GM21737 (cell line): ENCODE measurements around the gene R3HDM2.
A peak's percentile ranks its signal among the peaks of the same experiment; 100 is the strongest.
"Not testable (repeated sequence)": the region's sequence is repeated elsewhere in the genome, so short reads cannot be mapped to it uniquely, and the experiment has no call there.

Experiments
- ATAC-seq: cut with Tn5 transposase; IDR thresholded peaks from one replicate; pipeline ENCODE4 v1.9.1; 2021; ENCODE audit warnings: mild to moderate bottlenecking, moderate library complexity; ENCODE audit not compliant: unreplicated experiment

R3HDM2 gene

DNA sequence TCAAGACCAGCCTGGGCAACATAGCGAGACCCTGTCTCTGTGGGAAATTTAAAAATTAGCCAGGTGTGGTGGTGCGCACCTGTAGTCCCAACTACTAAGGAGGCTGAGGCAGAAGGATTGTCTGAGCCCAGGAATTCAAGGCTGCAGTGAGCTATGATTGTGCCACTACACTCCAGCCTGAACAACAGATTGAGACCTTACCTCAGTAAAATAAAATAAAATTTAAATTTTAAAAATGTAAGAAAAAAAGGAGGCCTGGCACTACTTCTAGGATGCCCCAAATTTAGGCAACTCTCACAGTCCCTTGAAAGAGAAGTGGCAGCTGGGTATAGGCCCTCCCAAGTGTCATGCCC is 23.3 kb upstream of the R3HDM2 start:
- no peak for ATAC-seq

DNA sequence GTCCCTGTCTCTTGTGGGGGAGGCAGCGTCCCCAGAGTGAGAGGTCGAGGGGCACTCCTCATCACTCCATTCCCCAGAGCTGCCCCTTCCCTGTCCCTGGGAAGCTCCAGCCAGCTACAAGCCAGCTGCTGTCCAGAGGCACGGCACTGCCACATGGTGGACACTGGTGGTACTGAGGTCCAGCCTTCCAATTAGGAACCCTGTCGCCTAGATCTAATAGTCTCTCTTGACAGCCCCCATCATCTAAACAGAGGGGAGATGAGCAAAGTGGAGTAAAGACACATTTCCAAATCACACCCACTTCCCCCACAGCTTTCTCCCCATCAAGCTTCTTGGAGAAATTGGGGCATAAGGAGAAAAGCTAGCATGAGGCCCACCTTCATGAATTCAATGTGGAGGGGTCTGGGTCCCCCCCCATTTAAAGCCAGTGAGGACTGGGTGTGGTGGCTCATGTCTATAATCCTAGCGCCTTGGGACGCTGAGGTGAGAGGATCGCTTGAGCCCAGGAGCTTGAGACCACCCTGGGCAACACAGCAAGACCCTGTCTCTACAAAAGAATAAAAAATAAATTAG is 22.2 kb upstream of the R3HDM2 start:
- no peak for ATAC-seq

DNA sequence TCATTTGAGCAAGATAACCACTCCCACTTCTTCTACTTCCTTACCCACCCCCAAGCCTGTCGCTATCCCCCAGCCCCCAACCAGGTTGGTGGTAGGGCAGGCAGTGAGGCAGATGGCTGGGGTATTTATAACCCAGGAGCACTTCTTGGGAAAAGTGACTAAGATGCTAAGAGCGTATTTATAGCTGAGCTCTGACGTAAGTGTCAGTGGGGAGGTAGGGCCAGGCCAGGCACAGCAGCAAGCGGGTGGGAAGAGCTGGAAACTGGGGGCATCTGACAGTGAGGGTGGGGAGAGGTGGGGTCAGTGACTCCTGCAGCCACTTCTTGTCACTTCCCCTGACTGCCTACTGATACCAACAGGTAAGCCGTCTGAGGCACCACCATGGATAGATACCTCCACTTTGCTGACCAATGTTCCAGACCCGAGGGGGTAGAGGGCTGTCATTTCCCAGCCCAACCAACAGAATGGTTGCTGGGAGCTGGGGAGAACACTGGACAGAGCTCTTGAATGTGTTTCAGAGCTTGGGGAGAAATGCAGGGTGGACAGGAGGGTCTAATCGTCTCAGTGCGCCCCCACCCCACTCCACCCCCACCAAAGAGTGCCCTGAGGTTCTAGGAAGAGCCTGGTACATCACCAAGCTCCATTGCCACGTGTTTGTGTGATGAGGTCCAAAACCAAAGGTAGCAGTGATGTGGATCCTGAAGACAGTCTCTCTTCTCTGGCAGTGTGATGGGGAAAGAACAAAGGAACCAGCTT is 21.5 kb upstream of the R3HDM2 start:
- no peak for ATAC-seq

DNA sequence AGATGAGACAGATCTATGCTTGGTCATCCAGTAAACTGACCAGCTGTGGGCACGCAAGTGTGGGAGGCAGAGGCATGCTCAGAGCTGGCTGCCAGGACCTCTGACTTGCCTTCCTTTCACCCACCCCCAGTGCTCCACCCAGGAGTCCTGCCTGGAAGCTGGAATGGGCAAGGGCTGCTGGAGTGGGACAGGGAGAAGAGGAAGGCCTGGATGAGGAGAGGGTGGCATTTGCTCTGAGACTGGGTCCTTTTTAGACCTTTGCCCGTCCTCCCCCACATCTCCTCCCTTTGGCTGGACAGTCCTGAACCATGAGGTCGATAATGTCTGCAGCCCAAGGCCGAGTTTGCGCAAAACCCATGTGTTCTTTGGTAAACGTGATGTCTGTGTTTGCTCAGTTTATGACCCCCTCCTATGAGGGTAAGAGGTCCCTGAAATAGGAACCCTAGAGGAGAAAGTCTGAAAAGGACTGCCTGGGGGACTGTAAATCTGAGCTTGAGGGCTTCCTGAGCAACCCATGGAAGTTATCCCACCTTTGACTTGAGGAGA is 20.5 kb upstream of the R3HDM2 start:
- no peak for ATAC-seq

DNA sequence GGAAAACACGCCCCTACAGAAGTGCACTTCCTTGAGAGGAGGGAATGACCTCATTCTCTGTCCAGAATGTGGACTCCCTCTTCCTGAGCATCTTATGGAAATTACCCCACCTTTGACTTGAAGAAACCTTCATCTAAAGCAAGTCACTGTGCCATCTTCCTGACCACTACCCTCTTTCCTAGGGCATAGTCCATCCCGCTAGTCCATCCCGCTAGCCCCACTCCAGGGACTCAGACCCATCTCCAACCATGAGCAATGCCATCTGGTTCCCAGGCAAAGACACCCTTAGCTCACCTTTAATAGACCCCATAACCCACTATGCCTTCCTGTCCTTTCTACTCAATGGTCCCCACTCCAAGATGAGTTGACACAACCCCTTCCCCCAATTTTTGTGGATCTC is 19.2 kb upstream of the R3HDM2 start:
- ATAC-seq = no peak

DNA sequence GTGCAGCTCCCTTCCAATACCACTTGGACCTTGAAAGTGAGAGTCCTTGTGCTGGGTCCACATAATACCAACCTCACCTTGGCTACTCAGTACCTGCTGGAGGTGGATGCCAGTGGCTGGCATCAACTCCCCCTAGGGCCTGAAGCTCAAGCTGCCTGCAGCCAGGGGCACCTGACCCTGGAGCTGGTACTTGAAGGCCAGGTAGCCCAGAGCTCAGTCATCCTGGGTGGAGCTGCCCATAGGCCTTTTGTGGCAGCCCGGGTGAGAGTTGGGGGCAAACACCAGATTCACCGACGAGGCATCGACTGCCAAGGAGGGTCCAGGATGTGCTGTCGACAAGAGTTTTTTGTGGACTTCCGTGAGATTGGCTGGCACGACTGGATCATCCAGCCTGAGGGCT is 18.5 kb upstream of the R3HDM2 start:
- no peak for ATAC-seq

DNA sequence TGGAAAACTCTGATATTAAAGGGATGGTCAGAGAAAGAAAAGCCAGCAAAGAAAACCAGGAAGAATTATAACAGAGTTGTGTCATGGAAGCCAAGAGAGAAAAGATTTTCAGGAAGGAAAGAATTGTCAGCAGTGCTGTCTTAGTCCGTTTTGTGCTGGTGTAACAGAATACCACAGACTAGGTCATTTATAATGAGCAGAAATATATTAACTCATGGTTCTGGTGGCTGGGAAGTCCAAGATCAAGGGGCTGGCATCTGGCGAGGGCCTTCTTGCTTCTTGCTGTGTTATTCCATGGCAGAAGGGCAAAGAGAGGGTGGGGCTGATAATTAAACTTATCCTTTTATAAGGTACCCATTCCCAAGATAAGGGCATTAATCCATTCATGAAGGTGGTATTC is 17.8 kb upstream of the R3HDM2 start:
- ATAC-seq = no peak

DNA sequence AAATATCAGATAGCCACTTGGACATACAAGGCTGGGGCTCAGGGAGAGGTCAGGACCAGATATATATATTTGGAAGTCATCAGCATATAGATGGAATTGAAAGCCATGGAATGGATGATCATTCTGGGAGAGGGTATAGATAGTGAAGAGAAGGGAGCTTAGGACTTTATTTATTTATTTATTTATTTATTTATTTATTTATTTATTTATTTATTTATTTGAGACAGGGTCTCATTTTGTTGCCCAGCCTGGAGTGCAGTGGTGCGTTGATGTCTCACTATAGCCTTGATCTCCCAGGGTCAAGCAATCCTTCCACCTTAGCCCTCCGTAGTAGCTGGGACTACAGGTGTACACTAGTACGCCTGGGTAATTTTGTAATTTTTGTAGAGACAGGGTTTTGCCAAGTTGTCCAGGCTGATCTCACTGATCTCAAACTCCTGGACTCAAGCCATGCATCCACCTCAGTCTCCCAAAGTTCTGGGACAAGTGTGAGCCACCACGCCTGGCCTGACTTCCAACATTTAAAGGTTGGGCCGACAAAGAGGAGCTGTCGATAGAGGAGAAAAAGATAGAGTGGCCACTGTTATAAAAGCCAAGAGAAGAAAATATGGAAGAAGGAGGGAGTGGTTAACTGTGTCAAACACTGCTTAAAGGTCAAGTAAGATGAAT is 15.6 kb upstream of the R3HDM2 start:
- no peak for ATAC-seq

DNA sequence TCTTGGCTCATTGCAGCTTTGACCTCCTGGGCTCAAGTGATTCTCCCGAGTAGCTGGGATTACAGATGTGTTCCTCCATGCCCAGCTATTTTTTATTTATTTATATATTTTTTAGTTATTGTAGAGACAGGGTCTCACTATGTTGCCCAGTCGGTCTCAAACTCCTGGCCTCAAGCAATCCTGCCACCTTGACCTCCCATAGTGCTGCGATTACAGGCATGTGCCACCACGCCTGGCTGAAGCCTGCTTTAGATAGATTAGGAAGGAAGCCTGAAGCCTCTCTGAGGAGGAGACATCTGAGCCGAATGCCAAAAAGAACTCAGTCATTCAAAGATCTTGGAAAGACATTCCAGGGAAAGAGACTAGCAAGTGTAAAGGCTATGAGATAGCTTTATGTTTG is 13.9 kb upstream of the R3HDM2 start:
- no peak for ATAC-seq

DNA sequence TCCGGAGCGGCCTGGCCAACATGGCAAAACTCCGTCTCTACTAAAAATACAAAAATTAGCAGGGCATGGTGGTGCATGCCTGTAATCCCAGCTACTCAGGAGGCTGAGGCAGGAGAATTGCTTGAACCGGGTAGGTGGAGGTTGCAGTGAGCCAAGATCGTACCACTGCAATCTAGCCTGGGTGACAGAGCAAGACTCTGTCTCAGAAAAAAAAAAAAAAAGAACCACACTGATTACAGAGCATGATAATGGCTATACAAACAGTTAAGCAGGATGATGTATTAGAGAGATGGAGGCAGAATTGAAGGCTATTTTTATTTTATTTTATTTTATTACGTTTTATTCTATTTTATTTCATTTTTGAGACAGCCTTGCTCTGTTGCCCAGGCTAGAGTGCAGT is 13.5 kb upstream of the R3HDM2 start:
- ATAC-seq = not testable (repeated sequence)

DNA sequence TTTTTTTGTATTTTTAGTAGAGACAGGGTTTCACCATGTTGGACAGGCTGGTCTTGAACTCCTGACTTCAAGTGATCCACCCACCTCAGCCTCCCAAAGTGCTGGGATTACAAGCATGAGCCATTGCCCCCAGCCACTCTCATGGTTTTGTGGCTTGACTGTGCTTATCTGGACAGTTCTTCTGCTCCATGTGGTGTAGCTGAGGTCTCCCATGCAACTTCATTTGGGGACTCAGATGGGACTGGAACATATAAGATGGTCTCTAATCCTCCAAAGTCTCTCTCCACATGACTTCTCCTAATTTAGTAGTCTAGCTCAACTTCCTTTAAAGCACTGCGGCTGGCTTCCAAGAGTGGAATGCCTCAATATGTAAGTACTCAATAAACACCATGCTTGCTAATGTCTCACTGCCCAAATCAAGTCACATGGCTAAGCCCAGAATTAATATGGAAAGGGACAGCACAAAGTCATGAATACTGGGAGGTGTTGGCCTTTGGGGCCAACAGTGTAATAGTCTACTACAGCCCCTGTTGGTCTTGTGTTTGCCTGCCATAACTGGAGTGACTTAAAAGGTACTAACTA is 11.1 kb upstream of the R3HDM2 start:
- ATAC-seq = no peak

DNA sequence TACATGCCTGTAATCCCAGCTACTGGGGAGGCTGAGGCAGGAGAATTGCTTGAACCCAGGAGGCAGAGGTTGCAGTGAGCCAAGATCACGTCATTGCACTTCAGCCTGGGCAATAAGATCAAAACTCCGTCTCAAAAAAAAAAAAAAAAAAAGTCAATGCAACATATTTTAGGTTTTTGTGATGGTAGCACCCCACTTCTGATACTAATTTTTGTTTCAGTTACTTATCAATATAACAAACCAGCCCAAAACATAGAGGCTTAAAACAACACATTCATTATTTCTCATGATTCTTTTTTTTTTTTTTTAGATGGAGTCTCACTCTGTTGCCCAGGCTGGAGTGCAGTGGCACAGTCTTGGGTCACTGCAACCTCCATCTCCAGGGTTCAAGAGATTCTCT is 10.6 kb upstream of the R3HDM2 start:
- not testable (repeated sequence) for ATAC-seq

DNA sequence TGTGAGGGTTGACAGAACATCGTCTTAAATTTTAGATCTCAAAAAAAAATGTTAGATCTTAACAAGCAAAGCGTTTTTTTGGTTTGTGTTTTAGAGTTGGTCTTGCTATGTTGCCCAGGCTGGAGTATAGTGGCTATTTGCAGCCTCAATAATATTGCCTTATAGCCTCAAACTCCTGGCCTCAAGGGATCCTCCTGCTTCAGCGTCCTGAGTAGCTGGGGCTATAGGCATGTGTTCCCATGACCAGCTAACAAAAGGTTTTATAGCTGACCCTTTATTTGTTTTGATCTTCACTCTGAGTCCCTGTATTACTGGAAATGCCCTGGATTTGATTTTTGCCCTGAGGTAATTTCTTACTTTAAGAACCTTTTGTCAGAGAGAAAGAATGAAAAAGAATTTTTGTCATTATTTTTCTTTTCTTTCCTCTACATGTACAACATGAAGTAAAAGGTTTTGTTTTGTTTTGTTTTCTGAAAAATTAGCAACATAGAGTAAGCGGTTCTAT is 9.0 kb upstream of the R3HDM2 start:
- ATAC-seq = no peak

DNA sequence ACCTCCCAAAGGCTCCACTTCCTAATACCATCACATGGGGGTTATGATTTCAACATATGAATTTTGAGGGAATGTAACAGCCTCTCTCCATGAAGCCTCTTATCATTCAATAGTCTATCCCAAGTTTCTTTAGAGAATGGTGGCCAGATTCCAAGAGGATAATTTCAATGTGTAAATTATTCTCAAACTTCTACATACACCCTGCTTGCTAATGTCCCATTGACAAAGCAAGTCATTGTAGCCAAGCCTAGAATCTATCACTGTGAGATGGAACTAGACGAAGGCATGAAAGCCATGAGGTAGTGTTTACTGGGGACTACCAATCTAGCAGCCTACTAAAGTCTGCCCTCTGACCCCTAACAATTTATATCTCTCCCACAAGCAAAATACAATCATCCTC is 7.6 kb upstream of the R3HDM2 start:
- ATAC-seq = no peak

DNA sequence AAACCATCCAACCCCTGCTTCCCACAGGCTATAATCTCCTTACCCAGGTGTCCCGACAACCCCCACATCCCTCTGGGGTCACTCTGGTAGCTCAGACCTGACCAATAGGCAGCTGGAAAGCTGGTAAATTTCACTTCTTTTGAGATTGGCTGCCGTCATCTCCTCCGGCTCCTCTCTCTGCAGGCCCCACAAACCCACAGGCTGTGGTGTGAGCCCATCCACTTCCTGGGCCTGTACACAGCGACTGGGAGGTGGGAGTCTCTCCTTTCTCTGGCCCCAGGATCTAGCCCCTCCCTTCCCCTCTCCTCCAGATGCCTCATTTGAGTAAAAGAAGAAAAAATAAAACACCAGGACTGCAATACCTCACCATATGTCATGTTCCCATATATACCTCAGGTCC is 4.5 kb upstream of the R3HDM2 start:
- no peak for ATAC-seq

DNA sequence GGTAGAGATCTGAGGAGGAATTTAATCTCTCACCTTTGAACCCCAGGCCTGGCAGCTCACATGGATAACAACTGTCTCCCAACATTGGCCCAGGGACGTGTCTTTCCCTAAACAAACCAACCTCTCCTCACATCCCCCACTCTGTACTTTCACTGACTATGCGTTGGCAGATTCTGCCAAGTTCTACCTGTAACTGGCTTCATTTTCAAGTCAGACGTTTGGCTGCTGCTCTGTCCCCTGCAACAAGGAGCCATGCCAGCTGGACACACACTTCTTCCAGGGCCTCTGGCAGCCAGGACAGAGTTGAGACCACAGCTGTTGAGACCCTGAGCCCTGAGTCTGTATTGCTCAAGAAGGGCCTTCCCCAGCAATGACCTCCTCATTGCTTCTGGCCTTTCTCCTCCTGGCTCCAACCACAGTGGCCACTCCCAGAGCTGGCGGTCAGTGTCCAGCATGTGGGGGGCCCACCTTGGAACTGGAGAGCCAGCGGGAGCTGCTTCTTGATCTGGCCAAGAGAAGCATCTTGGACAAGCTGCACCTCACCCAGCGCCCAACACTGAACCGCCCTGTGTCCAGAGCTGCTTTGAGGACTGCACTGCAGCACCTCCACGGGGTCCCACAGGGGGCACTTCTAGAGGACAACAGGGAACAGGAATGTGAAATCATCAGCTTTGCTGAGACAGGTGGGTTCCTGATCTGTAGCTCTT is 3.8 kb upstream of the R3HDM2 start, which contains the start of gene INHBC:
INHBC (plus strand) TSS at position 268 of the 707 bp plus-strand sequence; CDS start at position 371, 103 bp downstream.
- ATAC-seq = no peak

DNA sequence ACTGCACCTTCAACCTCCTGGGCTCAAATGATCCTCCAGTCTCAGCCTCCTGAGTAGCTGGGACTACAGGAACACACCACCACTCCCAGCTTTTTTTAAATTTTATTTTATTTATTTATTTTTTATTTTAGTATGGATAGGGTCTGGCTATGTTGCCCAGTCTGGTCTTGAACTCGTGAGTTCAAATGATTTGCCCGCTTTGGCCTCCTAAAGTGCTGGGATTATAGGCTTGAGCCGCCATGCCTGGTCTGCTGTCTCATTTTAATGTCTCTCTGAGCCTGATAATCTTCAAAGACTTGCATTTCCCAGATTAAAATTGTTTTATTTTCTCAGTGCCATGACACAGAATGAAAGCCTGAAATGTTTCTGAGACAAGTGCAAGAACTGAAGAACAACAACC is 2.5 kb upstream of the R3HDM2 start:
- ATAC-seq = no peak

DNA sequence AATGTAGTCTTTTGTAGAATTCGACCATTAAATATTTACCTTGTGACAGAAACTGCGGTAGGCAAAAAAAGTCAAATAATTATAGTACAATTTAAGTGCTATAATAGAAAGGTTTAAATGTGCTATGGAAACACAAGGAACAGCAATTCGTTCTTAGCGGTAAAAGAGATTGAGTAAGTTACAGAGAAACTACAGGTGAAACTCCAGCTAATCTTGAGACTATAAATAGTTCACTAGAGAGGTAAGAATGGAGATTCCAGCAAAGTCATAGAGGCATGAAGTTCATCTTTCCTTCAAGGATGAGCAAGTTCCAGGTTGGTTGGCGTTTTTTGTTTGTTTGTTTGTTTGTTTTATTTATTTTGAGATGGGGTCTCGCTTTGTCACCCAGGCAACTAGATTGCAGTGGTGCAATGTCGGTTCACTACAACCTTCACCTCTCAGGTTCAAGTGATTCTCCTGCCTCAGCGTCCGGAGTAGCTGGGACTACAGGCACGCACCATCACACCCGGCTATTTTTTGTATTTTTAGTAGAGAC is 878 bp upstream of the R3HDM2 start:
- ATAC-seq = no peak

DNA sequence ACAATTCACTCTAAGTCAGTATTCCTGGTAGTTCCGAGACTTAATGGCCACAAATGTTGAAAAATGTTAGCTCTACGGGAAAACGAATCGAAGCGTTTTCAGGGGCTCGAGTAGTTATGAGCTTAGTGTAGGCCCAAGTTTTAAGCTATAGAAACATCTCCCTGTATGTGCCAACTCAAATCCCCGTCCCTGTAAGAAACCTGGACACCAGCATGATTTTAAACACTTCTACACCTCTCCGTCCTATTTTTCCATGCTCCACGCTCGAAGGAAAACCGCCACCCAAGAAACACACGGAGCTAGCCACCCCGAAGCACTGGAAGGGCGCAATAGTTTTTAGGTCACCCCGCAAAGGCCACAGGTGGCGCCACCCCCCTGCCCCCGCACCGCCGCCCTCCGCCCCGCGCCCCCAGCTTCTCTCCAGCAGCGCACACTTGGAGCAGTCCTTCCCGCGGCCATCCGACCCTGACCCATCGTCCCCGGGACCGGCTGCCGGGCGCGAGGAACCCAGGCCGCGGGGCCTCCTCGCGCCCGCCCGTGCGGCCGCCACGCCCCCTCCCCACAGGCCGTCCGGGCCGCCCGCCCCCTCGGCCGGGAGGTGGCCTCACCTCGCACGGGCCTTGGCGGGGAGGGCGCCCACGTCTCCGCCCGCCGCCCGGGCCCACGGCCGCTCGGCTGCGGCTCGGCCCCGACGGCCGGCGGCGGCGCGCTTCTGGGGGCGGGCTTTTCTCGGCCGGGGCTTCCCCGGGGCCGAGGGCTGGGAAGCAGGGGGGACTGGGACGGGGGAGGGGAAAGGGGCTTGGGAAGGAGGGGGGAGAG is 522 bp downstream of the R3HDM2 start:
- ATAC-seq = peak; percentile 49
